Thyroid gland (tissue), 4 donors: ENCODE results near the gene RDH13. TPM values are rescaled to one million over a fixed set of nuclear protein-coding genes. Genes with fewer than 3 reads are reported as not detected.

Experiments
- DNase-seq, 2 donors: peaks; one replicate each; pipeline ENCODE4 v3.0.0-alpha.2; 2019
- H3K27ac ChIP-seq, 3 donors: fragments of 200-600 bp; sonication (generic); 1 replicate in 2 of 3; 2 replicates in 1 of 3; pipeline ENCODE4 v1.5.1; 2016 to 2019; ENCODE audit warnings: mild to moderate bottlenecking in 1 of 3, moderate library complexity in 1 of 3
- H3K27me3 ChIP-seq: fragments of 200-600 bp; sonication (generic); one replicate; pipeline ENCODE4 v1.5.1; 2019
- H3K36me3 ChIP-seq, 2 donors: fragments of 200-600 bp; sonication (generic); one replicate each; pipeline ENCODE4 v1.5.1; 2016 to 2019
- H3K4me1 ChIP-seq, 2 donors: fragments of 200-600 bp; sonication (generic); one replicate each; pipeline ENCODE4 v1.5.1; 2017 to 2019
- H3K4me3 ChIP-seq, 3 donors: fragments of 200-600 bp; sonication (generic); replicated peaks in 1 of 3; 1 replicate in 2 of 3; 2 replicates in 1 of 3; pipeline ENCODE4 v1.5.1; 2016; ENCODE audit warnings: mild to moderate bottlenecking in 1 of 3
- H3K9me3 ChIP-seq: fragments of 200-600 bp; sonication (generic); one replicate; pipeline ENCODE4 v1.5.1; 2017
- CTCF ChIP-seq, 6 experiments: fragments of 200-600 bp in 3 of 6; fragments of 450-650 bp in 3 of 6; sonication (generic) in 3 of 6; IDR thresholded peaks; one replicate each; pipeline ENCODE4 v1.5.1; 2016 to 2019; ENCODE audit warnings: antibody characterized with exemption in 6 of 6, mild to moderate bottlenecking in 2 of 6, inconsistent platforms in 1 of 6, moderate library complexity in 1 of 6
- POLR2A ChIP-seq, 2 donors: fragments of 450-650 bp; IDR thresholded peaks; one replicate each; pipeline ENCODE4 v1.6.1; 2017; ENCODE audit warnings: antibody characterized with exemption in 2 of 2, mild to moderate bottlenecking in 2 of 2, moderate library complexity in 1 of 2
- WGBS, 2 donors: methylation state at CpG; one replicate each; pipeline ENCODE4 v1.1.5; 2017; 5-methylcytosine and 5-hydroxymethylcytosine counted together
- intact Hi-C: fragments of 100-400 bp; cut with DNase I; formaldehyde crosslinking; loops from one replicate; pipeline ENCODE4 v1.15.1; 2023
- total RNA-seq, 4 donors: library from RNA; depleted of rRNA; stranded (reverse); fragments of >200 nt; gene quantifications; one replicate each; pipeline ENCODE4 v1.2.3, GENCODE V29; 2016

RDH13 gene
- total RNA-seq, 4 donors from 2014 or later: 35.7 to 44.1 (median 38.3) TPM

DNA sequence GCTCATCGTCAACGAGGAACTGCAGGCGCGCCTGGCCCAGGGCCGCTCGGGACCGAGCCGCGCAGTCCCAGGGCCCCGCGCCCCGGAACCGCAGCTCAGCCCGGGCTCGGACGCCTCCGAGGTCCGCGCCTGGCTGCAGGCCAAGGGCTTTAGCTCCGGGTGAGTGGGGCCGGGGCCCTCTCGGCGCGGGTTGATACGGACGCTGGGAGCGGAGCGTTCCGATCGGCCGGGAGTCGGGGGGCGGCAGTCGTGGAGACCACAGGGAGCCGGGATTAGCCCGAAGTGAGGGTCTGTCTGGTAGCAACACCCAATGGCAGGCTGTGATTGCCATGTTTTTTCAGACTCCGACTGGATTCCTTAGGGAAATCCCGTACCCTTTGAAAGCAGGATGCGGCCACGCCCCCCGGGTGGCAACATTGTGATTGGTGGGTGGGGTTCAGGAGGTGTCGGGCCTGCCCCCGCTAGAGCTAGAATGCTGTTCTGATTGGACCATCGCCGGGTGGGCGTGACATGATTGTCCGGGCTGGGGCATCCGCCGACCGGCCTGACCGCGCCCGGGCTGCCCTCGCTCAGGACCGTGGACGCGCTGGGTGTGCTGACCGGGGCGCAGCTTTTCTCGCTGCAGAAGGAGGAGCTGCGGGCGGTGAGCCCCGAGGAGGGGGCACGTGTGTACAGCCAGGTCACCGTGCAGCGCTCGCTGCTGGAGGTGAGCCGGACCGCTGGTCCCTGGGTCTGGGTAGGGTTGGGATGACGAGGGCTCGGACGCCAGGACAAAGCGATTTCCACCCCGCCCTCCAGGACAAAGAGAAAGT lies 24.0 kb upstream of the RDH13 start:
- TF ChIP-seq POLR2A (IDR thresholded peaks at IDR 0.05): no peak
- no peak for TF ChIP-seq CTCF (IDR thresholded peaks at IDR 0.05)
- no peaks in the 10 kb centered on the region for H3K27me3 ChIP-seq

GRCh38 chr19:55085923-55086715 lies 23.2 kb upstream of the RDH13 start:
- TF ChIP-seq POLR2A (IDR thresholded peaks at IDR 0.05) (no peak), CTCF (IDR thresholded peaks at IDR 0.05) (no peak)
- 58 to 69% methylated on average over 28 to 31 of the region's 35 CpGs for WGBS, 2 donors
- no peak for DNase-seq

More for the DNA sequence above, 24.0 kb upstream of the RDH13 start:
- H3K9me3 ChIP-seq: no peaks in the 10 kb centered on the region
- H3K36me3 ChIP-seq: peaks cover 7% of the 10 kb centered on the region in 2 donors
- intact Hi-C loops: no loop called here
- no peak overlapping the region for H3K4me3 ChIP-seq
- no peak overlapping the region for H3K27ac ChIP-seq
- H3K4me1 ChIP-seq: peaks cover 0 to 13% of the 10 kb centered on the region in 2 donors
- DNase-seq: peak; percentile 68 to 70
- 47 to 58% methylated on average over 20 to 42 of the region's 74 CpGs for WGBS, 2 donors

GRCh38 chr19:55084416-55084815 lies 21.5 kb upstream of the RDH13 start:
- Histone ChIP-seq H3K36me3 (no peaks in the 10 kb centered on the region), H3K4me3 (no peak overlapping the region), H3K27me3 (no peaks in the 10 kb centered on the region), H3K4me1 (peaks cover 11 to 32% of the 10 kb centered on the region in 2 donors), H3K27ac (no peak overlapping the region), H3K9me3 (no peaks in the 10 kb centered on the region)
- no peak for TF ChIP-seq CTCF (IDR thresholded peaks at IDR 0.05)
- TF ChIP-seq POLR2A (IDR thresholded peaks at IDR 0.05): no peak
- no peak for DNase-seq
- intact Hi-C loops: no loop called here
- WGBS, 2 donors: 85 to 90% methylated on average over 10 of the region's 10 CpGs

More at GRCh38 chr19:55085923-55086715, 23.2 kb upstream of the RDH13 start:
- intact Hi-C loops: no loop called here
- Histone ChIP-seq H3K4me1 (peaks cover 2 to 20% of the 10 kb centered on the region in 2 donors), H3K4me3 (no peak overlapping the region), H3K36me3 (peaks cover 0 to under 1% of the 10 kb centered on the region in 2 donors), H3K9me3 (no peaks in the 10 kb centered on the region), H3K27ac (no peak overlapping the region), H3K27me3 (no peaks in the 10 kb centered on the region)

GRCh38 chr19:55083004-55083850 lies 20.3 kb upstream of the RDH13 start:
- TF ChIP-seq CTCF (IDR thresholded peaks at IDR 0.05) (no peak), POLR2A (IDR thresholded peaks at IDR 0.05) (no peak)
- H3K36me3 ChIP-seq: no peaks in the 10 kb centered on the region
- DNase-seq: no peak
- H3K27me3 ChIP-seq: no peaks in the 10 kb centered on the region
- H3K27ac ChIP-seq: no peak overlapping the region
- 67 to 72% methylated on average over 25 to 41 of the region's 42 CpGs for WGBS, 2 donors
- intact Hi-C loops: no loop called here
- no peaks in the 10 kb centered on the region for H3K9me3 ChIP-seq
- H3K4me3 ChIP-seq: no peak overlapping the region
- H3K4me1 ChIP-seq: peaks cover 11 to 30% of the 10 kb centered on the region in 2 donors
